ENCODE data around the gene ANKMY2.
"Not testable (repeated sequence)": the region's sequence is repeated elsewhere in the genome, so short reads cannot be mapped to it uniquely, and the experiment has no call there.

The ANKMY2 gene

GRCh38 chr7:16626388-16626787 is 19.2 kb downstream of the ANKMY2 start:
- DNase-seq (ENCODE audit: low read depth) = no peak

GRCh38 chr7:16619979-16620408 is 25.6 kb downstream of the ANKMY2 start:
- DNase-seq (ENCODE audit: low read depth) = no peak

GRCh38 chr7:16616542-16616941 is 29.0 kb downstream of the ANKMY2 start:
- DNase-seq (ENCODE audit: low read depth) = no peak

- no peak for DNase-seq (ENCODE audit: low read depth)
These were observed 29.4 kb downstream of the ANKMY2 start for GRCh38 chr7:16616122-16616521.

GRCh38 chr7:16615228-16615627 is 30.3 kb downstream of the ANKMY2 start:
- DNase-seq (ENCODE audit: low read depth) = no peak

GRCh38 chr7:16611711-16612110 is 33.8 kb downstream of the ANKMY2 start:
- DNase-seq (ENCODE audit: low read depth) = no peak

GRCh38 chr7:16609842-16610450 is 35.6 kb downstream of the ANKMY2 start:
- DNase-seq (ENCODE audit: low read depth) = no peak

GRCh38 chr7:16606704-16607103 is 38.9 kb downstream of the ANKMY2 start:
- no peak for DNase-seq (ENCODE audit: low read depth)

GRCh38 chr7:16604054-16604453 is 41.5 kb downstream of the ANKMY2 start:
- no peak for DNase-seq (ENCODE audit: low read depth)

GRCh38 chr7:16603633-16604032 is 41.9 kb downstream of the ANKMY2 start:
- no peak for DNase-seq (ENCODE audit: low read depth)

- no peak for DNase-seq (ENCODE audit: low read depth)
These were observed 45.7 kb downstream of the ANKMY2 start for GRCh38 chr7:16599860-16600259.

- no peak for DNase-seq (ENCODE audit: low read depth)
These were observed 47.5 kb downstream of the ANKMY2 start for GRCh38 chr7:16598015-16598414.

GRCh38 chr7:16595596-16595995 is 50.0 kb downstream of the ANKMY2 start:
- not testable (repeated sequence) for DNase-seq (ENCODE audit: low read depth)

GRCh38 chr7:16594676-16595075 is 50.9 kb downstream of the ANKMY2 start:
- no peak for DNase-seq (ENCODE audit: low read depth)

GRCh38 chr7:16594061-16594460 is 51.5 kb downstream of the ANKMY2 start:
- no peak for DNase-seq (ENCODE audit: low read depth)

- DNase-seq (ENCODE audit: low read depth) = no peak
These were observed 53.2 kb downstream of the ANKMY2 start for GRCh38 chr7:16592395-16592794.

GRCh38 chr7:16590424-16590823 is 55.1 kb downstream of the ANKMY2 start:
- no peak for DNase-seq (ENCODE audit: low read depth)

GRCh38 chr7:16589881-16590280 is 55.7 kb downstream of the ANKMY2 start:
- no peak for DNase-seq (ENCODE audit: low read depth)

- no peak for DNase-seq (ENCODE audit: low read depth)
These were observed 57.8 kb downstream of the ANKMY2 start for GRCh38 chr7:16587790-16588189.

- no peak for DNase-seq (ENCODE audit: low read depth)
These were observed 58.4 kb downstream of the ANKMY2 start for GRCh38 chr7:16587129-16587528.

GRCh38 chr7:16586081-16586874 is 59.3 kb downstream of the ANKMY2 start:
- DNase-seq (ENCODE audit: low read depth) = no peak

- DNase-seq (ENCODE audit: low read depth) = no peak
These were observed 60.0 kb downstream of the ANKMY2 start for GRCh38 chr7:16585540-16585939.

- DNase-seq (ENCODE audit: low read depth) = no peak
These were observed 61.7 kb downstream of the ANKMY2 start for GRCh38 chr7:16583834-16584233.

- DNase-seq (ENCODE audit: low read depth) = no peak
These were observed 64.3 kb downstream of the ANKMY2 start for GRCh38 chr7:16581286-16581685.
